Glutamatergic neuron (in vitro differentiated cells): ENCODE data around the gene EVL. TPM values are rescaled to one million over a fixed set of nuclear protein-coding genes. Genes with fewer than 3 reads are reported as not detected.

Experiments
- DNase-seq: peaks from one replicate; pipeline ENCODE4 v3.0.0; 2022
- H3K27ac Mint-ChIP-seq: one replicate; pipeline ENCODE4 v1.8.0; 2020; ENCODE audit warnings: mild to moderate bottlenecking, mixed read lengths, inconsistent platforms; ENCODE audit not compliant: unreplicated experiment
- H3K27me3 Mint-ChIP-seq: one replicate; pipeline ENCODE4 v1.8.0; 2020; ENCODE audit warnings: mild to moderate bottlenecking, moderate library complexity, mixed read lengths, inconsistent platforms; ENCODE audit not compliant: unreplicated experiment
- H3K36me3 Mint-ChIP-seq: one replicate; pipeline ENCODE4 v1.8.0; 2020; ENCODE audit warnings: mild to moderate bottlenecking, mixed read lengths, inconsistent platforms; ENCODE audit not compliant: unreplicated experiment
- H3K4me1 Mint-ChIP-seq: one replicate; pipeline ENCODE4 v1.8.0; 2020; ENCODE audit warnings: mild to moderate bottlenecking, low read depth, mixed read lengths, inconsistent platforms; ENCODE audit not compliant: unreplicated experiment
- H3K4me3 Mint-ChIP-seq: one replicate; pipeline ENCODE4 v1.8.0; 2020; ENCODE audit warnings: mild to moderate bottlenecking, mixed read lengths, inconsistent platforms; ENCODE audit not compliant: unreplicated experiment
- H3K9me3 Mint-ChIP-seq: one replicate; pipeline ENCODE4 v1.8.0; 2020; ENCODE audit warnings: mild to moderate bottlenecking, moderate library complexity, mixed read lengths, inconsistent platforms; ENCODE audit not compliant: unreplicated experiment
- total RNA-seq: library from RNA; stranded (reverse); fragmentation: NEBNext Ultra II Directional; extraction: Animal tissue kit (Norgen Biotek cat#: 25700); gene quantifications from one replicate; pipeline ENCODE4 v1.2.1, GENCODE V29; 2021; ENCODE audit not compliant: unreplicated experiment
- TF ChIP-seq, protein P1 (sequence below): fragments of 200-600 bp; sonication (generic); IDR thresholded peaks from one replicate; pipeline ENCODE4 v1.5.0; 2021; ENCODE audit not compliant: partially characterized antibody, unreplicated experiment

The EVL gene
- total RNA-seq, 1 donor from 2014 or later, result 381 TPM

GRCh38 chr14:100140452-100141078, 75.3 kb downstream of the EVL start:
- peak; percentile 53 for DNase-seq
- TF ChIP-seq, protein P1, sequence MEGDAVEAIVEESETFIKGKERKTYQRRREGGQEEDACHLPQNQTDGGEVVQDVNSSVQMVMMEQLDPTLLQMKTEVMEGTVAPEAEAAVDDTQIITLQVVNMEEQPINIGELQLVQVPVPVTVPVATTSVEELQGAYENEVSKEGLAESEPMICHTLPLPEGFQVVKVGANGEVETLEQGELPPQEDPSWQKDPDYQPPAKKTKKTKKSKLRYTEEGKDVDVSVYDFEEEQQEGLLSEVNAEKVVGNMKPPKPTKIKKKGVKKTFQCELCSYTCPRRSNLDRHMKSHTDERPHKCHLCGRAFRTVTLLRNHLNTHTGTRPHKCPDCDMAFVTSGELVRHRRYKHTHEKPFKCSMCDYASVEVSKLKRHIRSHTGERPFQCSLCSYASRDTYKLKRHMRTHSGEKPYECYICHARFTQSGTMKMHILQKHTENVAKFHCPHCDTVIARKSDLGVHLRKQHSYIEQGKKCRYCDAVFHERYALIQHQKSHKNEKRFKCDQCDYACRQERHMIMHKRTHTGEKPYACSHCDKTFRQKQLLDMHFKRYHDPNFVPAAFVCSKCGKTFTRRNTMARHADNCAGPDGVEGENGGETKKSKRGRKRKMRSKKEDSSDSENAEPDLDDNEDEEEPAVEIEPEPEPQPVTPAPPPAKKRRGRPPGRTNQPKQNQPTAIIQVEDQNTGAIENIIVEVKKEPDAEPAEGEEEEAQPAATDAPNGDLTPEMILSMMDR, result peak; percentile 19
- Mint-ChIP-seq H3K27ac (no peak overlapping the region), H3K36me3 (no peaks in the 10 kb centered on the region), H3K4me1 (peaks cover 5% of the 10 kb centered on the region), H3K9me3 (peaks cover 10% of the 10 kb centered on the region), H3K4me3 (no peak overlapping the region), H3K27me3 (peaks cover 16% of the 10 kb centered on the region)

DNA sequence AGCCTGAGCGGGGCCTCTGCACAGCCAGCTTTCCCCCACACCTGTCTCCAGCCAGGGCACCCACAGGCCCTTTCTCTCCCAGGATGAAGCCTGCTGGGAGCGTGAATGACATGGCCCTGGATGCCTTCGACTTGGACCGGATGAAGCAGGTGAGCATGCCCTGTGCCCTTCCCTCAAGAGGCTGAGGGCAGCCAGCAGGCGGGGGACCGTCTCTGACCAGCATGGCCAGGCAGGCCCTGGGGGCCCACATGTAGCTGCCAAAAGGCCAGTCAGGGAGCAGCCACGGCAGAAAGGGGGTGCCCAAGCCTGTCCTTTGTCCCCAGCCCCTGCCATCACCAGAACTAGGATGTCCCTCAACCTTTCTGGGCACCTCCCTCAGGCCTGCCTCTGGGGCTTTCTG, 75.9 kb downstream of the EVL start:
- Mint-ChIP-seq H3K27ac (no peak overlapping the region), H3K9me3 (peaks cover 9% of the 10 kb centered on the region), H3K4me1 (peaks cover 5% of the 10 kb centered on the region)

DNA sequence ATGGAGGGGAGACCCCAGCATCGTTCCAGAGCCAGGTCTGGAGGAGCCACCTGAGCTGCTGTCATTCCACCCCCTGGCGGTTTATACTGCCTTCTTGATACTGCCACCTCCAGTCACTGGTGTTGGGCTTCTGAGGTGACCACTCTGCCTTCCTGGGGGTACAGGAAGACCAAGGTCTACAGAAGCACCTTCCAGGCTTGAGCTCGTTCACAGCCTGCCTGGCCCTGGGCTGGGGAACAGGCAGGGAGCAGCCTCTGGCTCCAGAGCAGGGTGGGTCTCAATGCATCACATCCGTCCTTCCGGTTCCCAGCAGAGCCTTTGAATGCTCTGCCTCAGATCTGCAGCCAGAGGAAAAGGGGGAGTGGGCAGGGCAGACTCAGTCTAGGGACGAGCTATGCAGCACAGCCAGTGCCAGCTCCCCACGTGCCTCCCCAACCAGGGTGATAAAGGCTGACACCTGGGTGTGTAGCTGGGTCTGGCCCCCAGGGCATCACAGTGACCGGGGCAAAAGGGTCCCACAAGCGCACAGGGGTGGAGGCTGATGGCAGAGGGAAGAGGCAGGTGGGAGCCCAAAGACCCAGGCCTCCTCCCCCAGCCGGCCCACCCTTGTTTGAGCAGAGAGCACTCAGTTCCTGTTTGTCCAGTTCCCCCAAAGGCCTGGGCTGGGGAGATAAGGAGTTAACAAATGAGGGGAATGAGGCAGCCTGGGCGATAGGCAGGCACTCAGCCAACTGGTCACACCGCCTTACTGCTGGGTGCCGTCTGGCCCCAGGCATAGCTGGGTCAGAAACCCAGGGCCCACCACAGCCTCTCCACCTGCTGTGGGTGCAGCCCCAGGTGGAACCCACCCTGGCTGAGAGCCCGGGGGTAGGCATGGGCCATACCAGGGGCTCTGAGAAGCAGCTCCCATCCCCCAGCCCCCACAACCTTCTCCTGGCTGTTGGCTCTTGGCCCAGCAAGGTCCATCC, 77.1 kb downstream of the EVL start:
- H3K27ac Mint-ChIP-seq, result no peak overlapping the region
- TF ChIP-seq, protein P1, result no peak
- H3K4me3 Mint-ChIP-seq, result no peak overlapping the region
- DNase-seq, result no peak
- H3K4me1 Mint-ChIP-seq, result peaks cover 4% of the 10 kb centered on the region
- no peaks in the 10 kb centered on the region for H3K36me3 Mint-ChIP-seq
- H3K9me3 Mint-ChIP-seq, result peaks cover 13% of the 10 kb centered on the region
- peaks cover 10% of the 10 kb centered on the region for H3K27me3 Mint-ChIP-seq

More for the DNA sequence above, 75.9 kb downstream of the EVL start:
- no peak for DNase-seq
- Mint-ChIP-seq H3K27me3 (peaks cover 16% of the 10 kb centered on the region), H3K36me3 (no peaks in the 10 kb centered on the region), H3K4me3 (no peak overlapping the region)
- TF ChIP-seq, protein P1, result no peak

- Mint-ChIP-seq H3K9me3 (peaks cover 11% of the 10 kb centered on the region), H3K27ac (no peak overlapping the region), H3K27me3 (peaks cover 13% of the 10 kb centered on the region), H3K36me3 (no peaks in the 10 kb centered on the region), H3K4me1 (peaks cover 4% of the 10 kb centered on the region), H3K4me3 (no peak overlapping the region)
- DNase-seq, result no peak
- TF ChIP-seq, protein P1, result no peak
Measured at GRCh38 chr14:100143523-100143922, 78.3 kb downstream of the EVL start.
